HepG2 (cell line): ENCODE data around the gene OGFR. TPM values are rescaled to one million over a fixed set of nuclear protein-coding genes. Genes with fewer than 3 reads are reported as not detected.

ENCODE experiments used
- ARNTL ChIP-seq: sonication (generic); formaldehyde crosslinking; IDR thresholded peaks from 2 replicates; pipeline ENCODE4 v1.4.0; 2020; ENCODE audit warnings: mild to moderate bottlenecking, missing genetic modification reagents
- DR1 ChIP-seq: sonication (generic); formaldehyde crosslinking; IDR thresholded peaks from 2 replicates; pipeline ENCODE4 v1.8.0; 2021; ENCODE audit warnings: mild to moderate bottlenecking, missing genetic modification reagents, inconsistent platforms
- DRAP1 ChIP-seq: IDR thresholded peaks from 2 replicates; pipeline ENCODE4 v1.6.1; 2016; ENCODE audit warnings: missing genetic modification reagents, missing compliant biosample characterization
- EEA1 ChIP-seq: sonication (generic); formaldehyde crosslinking; IDR thresholded peaks from 2 replicates; pipeline ENCODE4 v1.5.1; 2020; ENCODE audit warnings: mild to moderate bottlenecking, missing genetic modification reagents, borderline replicate concordance
- ETV5 ChIP-seq: IDR thresholded peaks from 2 replicates; pipeline ENCODE4 v1.6.1; 2018; ENCODE audit warnings: missing biosample characterization, missing genetic modification reagents, inconsistent platforms, borderline replicate concordance
- GMEB1 ChIP-seq: sonication (generic); formaldehyde crosslinking; IDR thresholded peaks from 2 replicates; pipeline ENCODE4 v1.5.1; 2020; ENCODE audit warnings: missing genetic modification reagents, mild to moderate bottlenecking, borderline replicate concordance
- HINFP ChIP-seq: sonication (generic); formaldehyde crosslinking; IDR thresholded peaks from 2 replicates; pipeline ENCODE4 v1.4.0; 2020; ENCODE audit warnings: low read depth, mild to moderate bottlenecking, missing genetic modification reagents
- HOXA5 ChIP-seq: sonication (generic); formaldehyde crosslinking; IDR thresholded peaks from 2 replicates; pipeline ENCODE4 v1.4.0; 2020; ENCODE audit warnings: missing genetic modification reagents
- IRF2 ChIP-seq: IDR thresholded peaks from 2 replicates; pipeline ENCODE4 v1.6.1; 2018; ENCODE audit warnings: missing genetic modification reagents, missing compliant biosample characterization
- NBN ChIP-seq: fragments of 450-650 bp; conservative IDR thresholded peaks from 2 replicates; pipeline ENCODE4 v1.6.1; 2017
- NCOA5 ChIP-seq: sonication (generic); formaldehyde crosslinking; IDR thresholded peaks from 2 replicates; pipeline ENCODE4 v1.4.0; 2020; ENCODE audit warnings: missing genetic modification reagents
- PHF20 ChIP-seq: sonication (generic); formaldehyde crosslinking; IDR thresholded peaks from 2 replicates; pipeline ENCODE4 v1.5.0; 2020; ENCODE audit warnings: mild to moderate bottlenecking, missing genetic modification reagents
- POLR2G ChIP-seq: fragments of 200-400 bp; formaldehyde crosslinking; IDR thresholded peaks from 2 replicates; pipeline ENCODE4 v1.6.1; 2018; ENCODE audit warnings: mild to moderate bottlenecking, low read depth, low read length, moderate library complexity
- RFXAP ChIP-seq: sonication (generic); formaldehyde crosslinking; IDR thresholded peaks from 2 replicates; pipeline ENCODE4 v1.4.0; 2020; ENCODE audit warnings: missing genetic modification reagents, borderline replicate concordance
- SKIL ChIP-seq: sonication (generic); formaldehyde crosslinking; IDR thresholded peaks from 2 replicates; pipeline ENCODE4 v1.8.0; 2022; ENCODE audit warnings: missing genetic modification reagents, mild to moderate bottlenecking, moderate library complexity, borderline replicate concordance
- SNAI1 ChIP-seq: sonication (generic); formaldehyde crosslinking; IDR thresholded peaks from 2 replicates; pipeline ENCODE4 v1.5.0; 2020; ENCODE audit warnings: mild to moderate bottlenecking, missing genetic modification reagents, borderline replicate concordance
- SPEN ChIP-seq: sonication (generic); formaldehyde crosslinking; IDR thresholded peaks from 2 replicates; pipeline ENCODE4 v1.5.1; 2020; ENCODE audit warnings: low read depth, mild to moderate bottlenecking, missing genetic modification reagents
- TBP ChIP-seq: sonication (generic); formaldehyde crosslinking; IDR thresholded peaks from 2 replicates; pipeline ENCODE4 v1.5.0; 2020; ENCODE audit warnings: missing genetic modification reagents
- U2AF1 ChIP-seq: fragments of 200-400 bp; formaldehyde crosslinking; optimal IDR thresholded peaks from 2 replicates; pipeline ENCODE3; 2017; ENCODE audit warnings: mild to moderate bottlenecking, low read depth, low read length
- ZNF580 ChIP-seq: IDR thresholded peaks from 2 replicates; pipeline ENCODE4 v1.6.1; 2016; ENCODE audit warnings: low read depth, borderline replicate concordance
- ZNF678 ChIP-seq: sonication (generic); formaldehyde crosslinking; IDR thresholded peaks from 2 replicates; pipeline ENCODE4 v1.4.0; 2020; ENCODE audit warnings: mild to moderate bottlenecking, missing genetic modification reagents
- ZNF709 ChIP-seq: sonication (generic); formaldehyde crosslinking; IDR thresholded peaks from 2 replicates; pipeline ENCODE4 v1.5.0; 2020; ENCODE audit warnings: mild to moderate bottlenecking, missing genetic modification reagents
- ZNF777 ChIP-seq: sonication (generic); formaldehyde crosslinking; IDR thresholded peaks from 2 replicates; pipeline ENCODE4 v1.4.0; 2020; ENCODE audit warnings: missing genetic modification reagents
- polyA plus RNA-seq, 8 experiments: library from polyadenylated mRNA; depleted of rRNA in 3 of 8; stranded (reverse) in 7 of 8; unstranded in 1 of 8; fragments of >200 nt; fragmentation: Illumina TruSeq in 4 of 8; extraction: Trizol in 4 of 8; gene quantifications; 2 replicates each; pipeline versions ENCODE4 v1.2.1 to v1.2.3, GENCODE V29; 2011 to 2016; ENCODE audit warnings: low read depth in 4 of 8, missing spikeins in 1 of 8, mixed read lengths in 1 of 8; ENCODE audit not compliant: insufficient read depth in 1 of 8
- total RNA-seq, 5 experiments: library from RNA; depleted of rRNA; stranded (reverse); fragments of >200 nt; fragmentation: Illumina TruSeq; extraction: Trizol; gene quantifications; 2 replicates each; pipeline ENCODE4 v1.2.3, GENCODE V29; 2016; ENCODE audit warnings: low read depth in 1 of 5

The OGFR gene
- total and polyA plus RNA-seq, 2 of the 13 experiments (the other 11 are each of a cell fraction or from before 2014, with no cell fraction given), result 47.7 to 81.8 TPM

GRCh38 chr20:62776692-62777527 is 27.7 kb upstream of the OGFR start (continued):
- TF ChIP-seq SKIL (CRISPR knock-in tag) (no peak), ZNF709 (CRISPR knock-in tag) (no peak), DR1 (CRISPR knock-in tag) (no peak), EEA1 (CRISPR knock-in tag) (no peak), IRF2 (no peak), ARNTL (CRISPR knock-in tag) (no peak), PHF20 (CRISPR knock-in tag) (peak; percentile 39; the same call in 1 of the 2 replicates), SPEN (CRISPR knock-in tag) (peak; percentile 53), RFXAP (CRISPR knock-in tag) (no peak), NCOA5 (CRISPR knock-in tag) (no peak), HINFP (no peak), DRAP1 (CRISPR knock-in tag) (no peak), ZNF580 (no peak), GMEB1 (no peak), SNAI1 (CRISPR knock-in tag) (no peak), NBN (0 out of 2 replicates have a peak, but pooled peaks have one; percentile 67), HOXA5 (CRISPR knock-in tag) (no peak), ZNF678 (CRISPR knock-in tag) (no peak), ZNF777 (CRISPR knock-in tag) (no peak), ETV5 (no peak; the same call in none of the 2 replicates), TBP (CRISPR knock-in tag) (no peak), POLR2G (0 out of 2 replicates have a peak, but pooled peaks have one; percentile 33), U2AF1 (no peak)
